Fibroblast of skin of right quadriceps (primary cell): ENCODE measurements around the gene CRY1.
"Not testable (repeated sequence)": the region's sequence is repeated elsewhere in the genome, so short reads cannot be mapped to it uniquely, and the experiment has no call there.

Source experiments
- DNase-seq: peaks from one replicate; pipeline ENCODE4 v3.0.0-alpha.2; 2013

CRY1 gene

DNA sequence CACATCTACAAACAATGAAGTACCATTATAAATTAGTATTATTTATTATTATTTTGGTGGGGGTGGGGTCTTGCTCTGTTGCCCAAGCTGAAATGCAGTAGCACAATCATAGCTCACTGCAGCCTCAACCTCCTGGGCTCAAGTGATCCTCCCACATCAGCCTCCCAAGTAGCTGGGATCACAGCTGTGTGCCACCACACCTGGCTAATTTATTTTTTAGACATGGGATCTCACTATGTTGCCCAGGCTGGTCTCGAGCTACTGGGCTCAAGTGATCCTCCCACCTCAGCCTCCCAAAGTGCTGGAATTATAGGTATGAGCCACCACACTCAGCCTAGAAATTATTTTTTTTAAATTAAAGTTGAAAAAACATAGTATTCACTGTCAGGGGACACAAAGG lies 15.0 kb upstream of the CRY1 start:
- not testable (repeated sequence) for DNase-seq

GRCh38 chr12:107107381-107107780 lies 14.0 kb upstream of the CRY1 start:
- DNase-seq = no peak

GRCh38 chr12:107106241-107107025 lies 13.1 kb upstream of the CRY1 start:
- DNase-seq = no peak

DNA sequence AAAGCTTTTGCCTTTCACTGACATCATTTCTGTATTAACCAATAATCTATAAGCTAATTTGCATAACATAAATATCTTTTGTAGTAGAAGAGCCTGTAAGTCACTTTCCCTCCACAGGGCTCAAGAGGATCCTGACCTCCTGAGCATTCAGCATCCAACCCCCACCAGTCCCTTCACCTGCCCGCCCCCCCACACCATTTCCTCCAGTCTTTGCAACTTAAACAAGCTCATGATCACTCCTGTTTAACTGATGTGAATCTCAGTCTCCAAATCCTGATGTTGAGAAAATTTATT lies 12.0 kb upstream of the CRY1 start:
- no peak for DNase-seq

- DNase-seq = no peak
These were observed 10.2 kb upstream of the CRY1 start for GRCh38 chr12:107103516-107103915.

GRCh38 chr12:107103097-107103496 lies 9.7 kb upstream of the CRY1 start:
- no peak for DNase-seq

- no peak for DNase-seq
These were observed 8.9 kb upstream of the CRY1 start for GRCh38 chr12:107102294-107102693.

- no peak for DNase-seq
These were observed 8.3 kb upstream of the CRY1 start for GRCh38 chr12:107101651-107102050.

GRCh38 chr12:107099917-107100316 lies 6.6 kb upstream of the CRY1 start:
- DNase-seq = no peak

- DNase-seq = no peak
These were observed 3.2 kb upstream of the CRY1 start for GRCh38 chr12:107096571-107096970.

GRCh38 chr12:107094183-107094448 lies 767 bp upstream of the CRY1 start:
- DNase-seq = peak; percentile 83

- DNase-seq = peak; percentile 21
These were observed 506 bp downstream of the CRY1 start for GRCh38 chr12:107092669-107093416.

GRCh38 chr12:107091989-107092641 lies 1.2 kb downstream of the CRY1 start:
- peak; percentile 96 for DNase-seq

- peak; percentile 82 for DNase-seq
These were observed 2.0 kb downstream of the CRY1 start for GRCh38 chr12:107091381-107091780.

DNA sequence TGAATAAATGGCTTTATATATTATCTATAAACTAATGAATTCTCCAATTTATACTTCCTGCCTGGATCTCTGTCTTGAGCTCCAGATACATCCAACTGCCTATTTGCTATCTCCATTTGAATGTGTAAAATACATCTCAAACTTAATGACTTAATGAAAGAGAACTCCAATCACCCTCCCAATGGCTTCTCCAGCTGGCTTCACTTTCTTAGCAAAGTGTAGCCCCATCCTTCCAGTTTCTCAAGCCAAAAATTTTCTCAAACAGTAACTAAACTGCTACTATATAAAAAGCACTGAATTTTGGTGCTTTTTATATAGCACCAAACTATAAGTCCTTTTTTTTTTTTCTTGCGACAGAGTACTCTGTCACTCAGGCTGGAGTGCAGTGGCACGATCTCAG lies 2.6 kb downstream of the CRY1 start:
- DNase-seq = no peak

DNA sequence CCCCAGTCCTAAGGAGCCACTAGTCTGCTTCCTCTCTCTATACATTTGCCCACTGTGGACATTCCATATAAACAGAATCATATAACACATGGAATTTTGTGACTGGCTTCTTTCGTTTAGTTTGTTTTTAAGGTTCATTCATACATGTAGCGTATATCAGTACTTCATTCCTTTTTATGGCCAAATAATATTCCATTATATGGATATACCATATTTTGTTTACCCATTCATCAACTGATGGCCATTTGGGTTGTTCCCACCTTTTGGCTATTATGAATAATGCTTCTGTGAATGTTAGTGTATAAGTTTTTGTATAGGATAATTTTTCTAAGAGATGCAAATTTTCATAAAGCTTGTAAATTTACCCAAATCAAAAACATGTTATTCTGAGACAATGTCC lies 4.4 kb downstream of the CRY1 start:
- no peak for DNase-seq

DNA sequence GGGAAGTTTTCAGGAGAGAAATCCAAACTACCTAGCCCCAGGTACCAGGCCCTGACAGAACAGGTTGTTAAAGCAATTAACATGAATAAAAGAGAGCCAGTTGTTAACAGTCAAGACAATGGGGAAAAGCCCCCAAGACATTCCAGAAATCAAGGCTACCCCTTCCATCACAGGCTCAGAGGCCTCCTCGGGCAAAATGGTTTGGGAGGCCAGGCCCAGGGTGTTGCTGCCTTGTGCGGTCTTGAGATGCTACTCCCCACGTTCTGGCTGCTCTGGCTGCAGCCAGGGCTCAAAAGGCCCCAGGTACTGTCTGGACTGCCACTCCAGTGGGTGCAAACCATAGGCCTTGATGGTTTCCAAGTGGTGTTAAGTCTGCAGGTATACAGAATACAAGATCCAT lies 7.0 kb downstream of the CRY1 start:
- DNase-seq = no peak

DNA sequence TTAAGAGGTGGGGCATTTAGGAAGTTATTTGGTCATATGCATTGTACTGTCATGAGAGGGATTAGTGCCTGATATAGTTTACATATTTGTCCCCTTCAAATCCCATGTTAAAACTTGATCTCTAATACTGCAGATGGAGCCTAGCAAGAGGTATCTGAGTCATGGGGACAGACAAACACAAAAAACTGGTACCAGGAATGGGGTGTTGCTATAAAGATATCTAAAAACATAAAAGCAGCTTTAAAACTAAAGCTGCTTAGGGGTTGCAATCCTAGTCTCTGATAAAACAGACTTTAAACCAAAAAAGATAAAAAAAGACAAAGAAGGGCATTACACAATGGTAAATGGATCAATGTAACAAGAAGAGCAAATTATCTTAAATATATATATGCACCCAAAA lies 11.6 kb downstream of the CRY1 start:
- no peak for DNase-seq

GRCh38 chr12:107080299-107080698 lies 13.1 kb downstream of the CRY1 start:
- no peak for DNase-seq

- peak; percentile 22 for DNase-seq
These were observed 14.0 kb downstream of the CRY1 start for GRCh38 chr12:107079172-107080011.

GRCh38 chr12:107073266-107073665 lies 20.1 kb downstream of the CRY1 start:
- DNase-seq = not testable (repeated sequence)

GRCh38 chr12:107066691-107067090 lies 26.7 kb downstream of the CRY1 start:
- no peak for DNase-seq

GRCh38 chr12:107064687-107065086 lies 28.7 kb downstream of the CRY1 start:
- no peak for DNase-seq
